ENCODE data around the gene LIN54.

Gene LIN54

GRCh38 chr4:82957045-82957444 lies 53.6 kb downstream of the LIN54 start:
- ATAC-seq = no peak
- TF ChIP-seq SNAI2 (CRISPR knock-in tag; IDR thresholded peaks at IDR 0.05) (no peak), CSDC2 (CRISPR knock-in tag; IDR thresholded peaks at IDR 0.05) (no peak)

- no peak for TF ChIP-seq ZNF70 (CRISPR knock-in tag; IDR thresholded peaks at IDR 0.05)
- TF ChIP-seq TOX (CRISPR knock-in tag; IDR thresholded peaks at IDR 0.05; ENCODE audit: borderline replicate concordance) = no peak
- TF ChIP-seq ZNF565 (CRISPR knock-in tag; conservative IDR thresholded peaks at IDR 0.05; ENCODE audit: low read depth) = no peak
- no peak for TF ChIP-seq SNAI2 (CRISPR knock-in tag; IDR thresholded peaks at IDR 0.05)
- TF ChIP-seq PPARA (CRISPR knock-in tag; IDR thresholded peaks at IDR 0.05; ENCODE audit: borderline replicate concordance) = no peak
- TF ChIP-seq TCF4 (CRISPR knock-in tag; IDR thresholded peaks at IDR 0.05; ENCODE audit: borderline replicate concordance) = no peak
- no peak for TF ChIP-seq TSHZ2 (CRISPR knock-in tag; IDR thresholded peaks at IDR 0.05)
- TF ChIP-seq GLIS3 (CRISPR knock-in tag; IDR thresholded peaks at IDR 0.05) = no peak
- no peak for TF ChIP-seq RARB (CRISPR knock-in tag; IDR thresholded peaks at IDR 0.05)
- no peak for TF ChIP-seq CSDC2 (CRISPR knock-in tag; IDR thresholded peaks at IDR 0.05)
- no peak for TF ChIP-seq ZFP30 (CRISPR knock-in tag; IDR thresholded peaks at IDR 0.05)
- TF ChIP-seq PATZ1 (CRISPR knock-in tag; IDR thresholded peaks at IDR 0.05; ENCODE audit: borderline replicate concordance) = no peak
- no peak for TF ChIP-seq ZC3H10 (CRISPR knock-in tag; IDR thresholded peaks at IDR 0.05)
- no peak for TF ChIP-seq CREB5 (CRISPR knock-in tag; IDR thresholded peaks at IDR 0.05; ENCODE audit: low read depth)
- no peak for TF ChIP-seq ARNTL (CRISPR knock-in tag; IDR thresholded peaks at IDR 0.05; ENCODE audit: borderline replicate concordance, low read depth)
- no peak for TF ChIP-seq BACH2 (CRISPR knock-in tag; IDR thresholded peaks at IDR 0.05; ENCODE audit: borderline replicate concordance)
- TF ChIP-seq POU6F1 (CRISPR knock-in tag; IDR thresholded peaks at IDR 0.05; ENCODE audit: borderline replicate concordance, low read depth) = no peak
- no peak for TF ChIP-seq CSRNP3 (CRISPR knock-in tag; IDR thresholded peaks at IDR 0.05)
- no peak for TF ChIP-seq ZFP3 (CRISPR knock-in tag; IDR thresholded peaks at IDR 0.05)
- TF ChIP-seq ESRRG (CRISPR knock-in tag; IDR thresholded peaks at IDR 0.05) = no peak
- no peak for ATAC-seq
These were observed 56.4 kb downstream of the LIN54 start for GRCh38 chr4:82954212-82954611.

- no peak for ATAC-seq
- no peak for TF ChIP-seq ZNF8 (CRISPR knock-in tag; IDR thresholded peaks at IDR 0.05)
- TF ChIP-seq PPARA (CRISPR knock-in tag; IDR thresholded peaks at IDR 0.05; ENCODE audit: borderline replicate concordance) = no peak
- no peak for TF ChIP-seq TCF4 (CRISPR knock-in tag; IDR thresholded peaks at IDR 0.05; ENCODE audit: borderline replicate concordance)
- TF ChIP-seq BACH2 (CRISPR knock-in tag; IDR thresholded peaks at IDR 0.05; ENCODE audit: borderline replicate concordance) = no peak
- TF ChIP-seq ZNF70 (CRISPR knock-in tag; IDR thresholded peaks at IDR 0.05) = no peak
- TF ChIP-seq TSHZ2 (CRISPR knock-in tag; IDR thresholded peaks at IDR 0.05) = no peak
- TF ChIP-seq ZFP3 (CRISPR knock-in tag; IDR thresholded peaks at IDR 0.05) = no peak
- TF ChIP-seq CSRNP3 (CRISPR knock-in tag; IDR thresholded peaks at IDR 0.05) = no peak
- no peak for TF ChIP-seq ZNF565 (CRISPR knock-in tag; conservative IDR thresholded peaks at IDR 0.05; ENCODE audit: low read depth)
- no peak for TF ChIP-seq SNAI2 (CRISPR knock-in tag; IDR thresholded peaks at IDR 0.05)
- no peak for TF ChIP-seq ARNTL (CRISPR knock-in tag; IDR thresholded peaks at IDR 0.05; ENCODE audit: borderline replicate concordance, low read depth)
- no peak for TF ChIP-seq CREB5 (CRISPR knock-in tag; IDR thresholded peaks at IDR 0.05; ENCODE audit: low read depth)
These were observed 59.4 kb downstream of the LIN54 start for GRCh38 chr4:82951196-82951595.

Measured in SK-N-SH treated with all-trans-retinoic acid at 6 μM for 48 hours (cell line).